ENCODE data around the gene GPD2.
"Not testable (repeated sequence)": the region's sequence is repeated elsewhere in the genome, so short reads cannot be mapped to it uniquely, and the experiment has no call there.

Gene GPD2

DNA sequence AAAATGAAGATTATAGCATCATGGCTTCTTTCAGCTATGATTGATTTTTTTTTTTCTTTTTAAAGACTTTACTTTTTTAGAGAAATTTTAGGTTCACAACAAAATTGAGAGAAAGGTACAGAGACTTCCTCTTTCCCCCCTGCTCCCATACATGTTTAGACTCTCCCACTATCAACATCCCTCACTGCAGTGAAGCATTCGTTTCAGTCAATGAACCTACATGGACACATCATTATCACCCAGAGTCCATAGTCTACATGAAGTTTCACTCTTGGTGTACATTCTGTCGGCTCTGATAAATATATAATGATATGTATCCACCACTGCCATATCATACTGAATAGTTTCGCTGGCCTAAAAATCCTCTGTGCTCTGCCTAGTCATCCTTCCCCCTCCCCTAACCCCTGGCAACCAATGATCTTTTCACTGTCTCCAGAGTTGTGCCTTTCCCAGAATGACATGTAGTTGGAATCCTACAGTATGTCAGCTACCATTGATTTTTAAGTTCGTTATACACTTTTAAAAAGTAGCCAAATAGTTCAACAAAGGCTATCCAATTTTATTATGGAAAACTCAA is 86.8 kb downstream of the GPD2 start:
- in situ Hi-C loops (cut with HindIII; ENCODE audit: low sequenced_read_pairs): no loop called here

DNA sequence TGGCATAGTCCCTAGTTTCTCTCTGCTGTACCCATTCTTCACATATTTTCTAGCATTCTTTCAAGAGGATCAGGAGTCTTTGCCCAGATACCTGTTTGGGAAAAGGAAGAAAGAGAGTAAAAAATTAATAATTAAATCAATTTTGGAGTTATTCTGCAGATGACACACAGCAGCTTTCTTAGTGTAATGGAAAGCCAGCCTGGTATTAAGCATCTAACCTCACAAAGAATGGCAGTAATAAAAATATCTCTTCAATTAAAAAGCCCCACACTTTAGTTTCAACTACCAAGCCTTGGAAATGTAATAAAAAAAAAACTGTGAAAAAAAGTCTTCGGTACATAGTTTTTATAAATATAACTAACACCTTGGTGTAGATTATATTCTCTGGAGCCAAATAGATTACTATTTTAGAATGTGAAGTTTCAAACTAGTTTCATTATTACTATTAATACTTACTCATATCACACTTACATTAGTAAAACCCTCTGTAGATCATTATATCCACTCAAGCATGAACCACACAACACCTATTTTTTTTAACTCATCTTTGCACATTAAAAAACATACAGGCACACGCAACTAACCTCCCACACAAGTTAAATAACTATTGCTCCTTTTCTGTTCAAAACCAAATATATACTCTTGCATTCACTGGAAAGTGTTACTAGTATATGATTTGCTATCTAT is 90.9 kb downstream of the GPD2 start:
- in situ Hi-C loops (cut with HindIII; ENCODE audit: low sequenced_read_pairs): no loop called here

DNA sequence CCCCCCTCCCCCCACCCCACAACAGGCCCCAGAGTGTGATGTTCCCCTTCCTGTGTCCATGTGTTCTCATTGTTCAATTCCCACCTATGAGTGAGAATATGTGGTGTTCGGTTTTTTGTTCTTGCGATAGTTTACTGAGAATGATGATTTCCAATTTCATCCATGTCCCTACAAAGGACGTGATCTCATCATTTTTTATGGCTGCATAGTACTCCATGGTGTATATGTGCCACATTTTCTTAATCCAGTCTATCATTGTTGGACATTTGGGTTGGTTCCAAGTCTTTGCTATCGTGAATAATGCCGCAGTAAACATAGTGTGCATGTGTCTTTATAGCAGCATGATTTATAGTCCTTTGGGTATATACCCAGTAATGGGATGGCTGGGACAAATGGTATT is 92.4 kb downstream of the GPD2 start:
- in situ Hi-C loops (cut with HindIII; ENCODE audit: low sequenced_read_pairs): not testable (repeated sequence)

DNA sequence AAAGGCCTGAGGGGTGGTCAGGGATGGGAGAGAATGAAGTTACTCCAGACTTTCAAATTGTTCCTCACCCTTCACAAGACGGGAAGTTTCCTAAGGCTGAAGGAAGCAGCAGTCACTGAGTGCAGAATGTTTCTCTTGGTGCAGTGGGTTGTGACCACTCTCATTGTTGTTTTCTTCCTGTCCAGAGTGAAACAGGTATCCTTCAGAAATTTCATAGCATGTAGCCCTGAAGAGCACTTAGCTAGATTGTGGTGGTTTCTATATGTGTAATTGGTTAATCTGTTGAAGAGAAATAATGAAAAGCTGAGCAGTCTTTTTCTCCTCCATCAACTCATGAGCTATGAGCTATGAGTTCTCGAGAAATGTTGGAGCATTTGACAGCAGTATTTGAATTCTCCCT is 96.8 kb downstream of the GPD2 start:
- in situ Hi-C loops (cut with HindIII; ENCODE audit: low sequenced_read_pairs): no loop called here

DNA sequence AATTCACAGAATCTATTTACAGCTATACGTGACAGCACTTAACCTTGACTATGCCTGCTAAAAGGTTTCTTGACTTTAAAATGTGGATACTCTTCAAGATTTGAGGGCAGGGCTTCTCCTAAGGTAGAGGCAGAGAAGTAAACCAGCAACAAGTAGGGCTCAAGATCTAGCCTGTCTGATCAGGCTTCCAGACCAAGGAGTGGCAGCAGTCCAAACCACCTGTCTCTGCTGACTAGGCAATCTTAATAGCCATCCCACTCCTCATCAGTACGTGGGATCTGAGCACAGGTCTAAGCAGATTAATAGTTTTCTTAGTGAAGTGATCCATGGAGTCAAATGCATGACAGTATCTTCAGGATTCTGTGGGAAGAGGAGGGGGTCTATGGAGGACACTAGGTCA is 100.4 kb downstream of the GPD2 start:
- in situ Hi-C loops (cut with HindIII; ENCODE audit: low sequenced_read_pairs): no loop called here

DNA sequence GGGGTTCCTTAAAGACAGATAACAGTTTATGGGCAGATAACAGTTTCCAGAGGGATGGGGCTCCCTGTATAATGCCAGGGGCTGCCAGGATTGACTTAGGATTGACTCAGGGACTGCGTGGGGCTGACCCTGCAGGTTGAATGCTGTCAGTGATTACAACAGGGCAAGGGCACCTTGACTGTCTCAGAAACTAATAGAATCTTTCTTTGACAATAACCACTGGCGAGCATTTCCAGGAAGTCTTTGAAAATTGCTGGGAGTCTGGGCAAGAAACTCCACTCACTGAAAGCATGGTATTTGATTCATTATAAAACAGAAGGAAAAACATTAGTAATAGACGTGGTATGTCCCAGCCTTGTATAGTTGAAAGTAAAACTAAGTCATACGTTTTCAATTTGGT is 101.0 kb downstream of the GPD2 start:
- in situ Hi-C loops (cut with HindIII; ENCODE audit: low sequenced_read_pairs): no loop called here

DNA sequence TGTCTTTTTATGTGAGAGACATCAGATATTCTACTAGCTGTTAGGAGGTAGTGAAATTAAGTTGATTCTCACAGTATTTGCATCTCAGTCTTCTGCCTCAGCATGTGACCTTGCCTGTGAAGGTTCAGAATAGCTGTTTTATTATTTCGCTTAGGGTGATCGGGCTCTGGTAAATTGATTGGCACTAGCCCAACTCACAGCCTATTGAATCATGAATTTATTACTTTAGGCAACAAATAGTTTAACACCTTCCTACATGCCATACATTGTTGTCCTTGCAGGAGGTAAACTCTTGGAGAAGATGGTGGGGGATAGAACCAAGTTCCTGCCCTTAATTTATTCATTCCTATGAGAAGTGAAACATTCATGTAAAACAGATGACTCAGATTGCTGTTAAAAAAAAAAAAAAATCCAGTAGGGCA is 101.9 kb downstream of the GPD2 start:
- in situ Hi-C loops (cut with HindIII; ENCODE audit: low sequenced_read_pairs): no loop called here

DNA sequence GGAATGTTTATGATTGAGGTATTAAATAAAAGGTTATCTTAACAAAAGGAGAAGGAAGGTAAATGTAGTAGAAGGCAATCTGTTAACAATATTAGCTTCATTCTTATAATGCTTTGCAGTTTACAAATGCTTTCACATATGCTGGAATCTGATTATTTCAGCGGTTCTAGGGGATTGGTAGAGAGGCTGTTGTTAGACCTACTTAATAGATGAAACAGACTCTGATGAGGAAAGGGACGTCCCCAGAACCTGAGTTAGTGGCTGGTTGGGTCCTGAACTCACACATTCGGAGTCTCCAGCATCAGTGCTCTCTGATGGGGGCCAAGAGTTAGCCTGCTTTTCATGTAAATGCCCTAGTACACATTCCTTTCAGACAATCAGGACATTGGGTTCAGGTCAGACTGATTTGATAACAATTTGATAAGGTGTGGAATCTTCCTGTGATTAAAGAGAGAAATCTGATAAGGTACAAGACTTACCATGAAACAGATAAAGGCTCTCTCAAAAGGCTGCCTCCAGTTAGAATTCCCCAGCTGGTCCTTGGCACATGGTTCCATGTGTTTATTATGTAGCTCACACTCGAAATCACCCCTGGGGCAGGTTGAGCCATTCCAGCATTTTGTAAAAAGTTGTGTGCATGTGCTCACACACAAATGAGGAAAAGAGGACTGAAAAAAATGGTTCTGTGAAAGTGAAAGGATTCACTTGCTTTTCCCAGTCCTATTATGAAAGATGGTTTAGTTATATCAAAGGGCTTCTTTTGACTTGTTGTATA is 103.1 kb downstream of the GPD2 start:
- in situ Hi-C loops (cut with HindIII; ENCODE audit: low sequenced_read_pairs): no loop called here

DNA sequence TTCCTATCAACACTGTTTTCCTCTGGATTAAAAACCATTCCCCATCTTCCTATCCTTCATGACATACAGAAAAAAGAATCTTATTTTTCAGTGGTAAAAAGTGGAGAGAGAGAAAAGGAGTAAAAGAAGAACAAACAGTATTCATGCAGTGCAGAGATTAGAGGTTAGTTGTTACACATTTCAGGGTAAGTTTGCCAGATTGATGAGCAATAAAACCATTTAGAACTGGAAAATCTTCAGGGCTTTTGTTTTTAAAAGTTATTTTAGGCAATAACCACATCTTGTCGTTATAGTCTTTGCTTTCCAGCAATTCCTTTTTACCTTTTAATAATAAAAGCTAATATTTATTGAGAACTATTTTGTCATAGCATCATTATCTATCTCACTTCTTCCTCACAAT is 104.5 kb downstream of the GPD2 start:
- in situ Hi-C loops (cut with HindIII; ENCODE audit: low sequenced_read_pairs): loop anchor here (5.0 kb wide), 1 partner anchor 83 kb away; no protein-coding TSS in a partner anchor

DNA sequence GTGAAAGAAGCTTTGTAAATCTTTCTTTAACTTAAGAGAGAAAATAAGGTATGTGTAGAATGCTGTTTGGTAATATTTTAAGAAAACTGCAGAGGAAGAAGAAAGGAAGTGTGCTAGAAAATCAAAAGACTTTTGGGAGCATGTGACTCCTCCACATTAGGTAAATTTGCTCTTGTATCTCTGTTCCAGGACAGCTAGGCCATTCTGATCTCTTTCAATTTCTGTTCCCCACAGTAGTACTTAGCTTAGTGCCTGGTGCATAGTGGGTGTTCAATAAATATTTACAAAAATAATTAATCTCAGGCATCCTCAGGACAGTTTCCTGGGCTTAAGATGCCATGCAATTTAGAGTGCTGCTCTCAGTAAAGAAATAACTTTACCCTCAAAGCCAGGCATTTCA is 105.0 kb downstream of the GPD2 start:
- in situ Hi-C loops (cut with HindIII; ENCODE audit: low sequenced_read_pairs): loop anchor here (5.0 kb wide), 1 partner anchor 84 kb away; no protein-coding TSS in a partner anchor

DNA sequence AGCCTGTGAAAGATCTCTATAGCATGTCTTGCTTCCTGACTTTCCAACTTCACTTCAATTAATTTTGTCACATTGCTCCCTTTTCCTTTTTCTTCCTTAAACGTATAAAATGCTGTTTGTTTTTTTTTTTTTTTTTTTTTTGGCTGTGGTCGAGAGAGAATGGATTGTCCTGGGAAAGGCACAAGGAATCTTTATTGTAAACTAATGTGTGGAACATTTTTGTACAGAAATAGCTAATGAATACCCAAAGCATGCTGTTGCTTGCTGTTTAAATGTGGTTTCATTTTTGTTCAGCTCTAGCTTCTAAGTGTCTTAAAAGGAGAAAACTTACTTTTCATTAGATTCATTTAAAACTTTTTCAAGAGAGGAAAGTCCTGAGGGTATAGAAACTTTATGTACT is 105.5 kb downstream of the GPD2 start:
- in situ Hi-C loops (cut with HindIII; ENCODE audit: low sequenced_read_pairs): loop anchor here (5.0 kb wide), 1 partner anchor 84 kb away; no protein-coding TSS in a partner anchor

DNA sequence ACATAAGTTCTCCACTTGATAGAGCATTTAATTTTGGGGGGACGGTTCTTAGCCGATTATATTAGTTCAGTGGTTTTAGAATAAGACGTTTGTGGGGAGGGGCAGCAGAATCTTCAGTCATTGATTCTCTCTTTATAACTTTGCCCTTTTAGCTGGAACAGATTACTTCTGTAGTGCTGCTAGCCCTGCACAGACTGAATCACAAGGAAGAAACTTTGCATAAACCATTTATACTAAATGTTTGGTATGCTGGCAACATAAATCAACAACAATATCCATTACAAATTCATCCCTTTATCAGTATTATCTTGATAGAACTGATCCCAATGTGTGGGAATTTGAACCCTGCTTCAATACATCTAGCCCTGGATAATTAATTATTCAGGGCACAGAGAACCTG is 112.2 kb downstream of the GPD2 start:
- in situ Hi-C loops (cut with HindIII; ENCODE audit: low sequenced_read_pairs): no loop called here

DNA sequence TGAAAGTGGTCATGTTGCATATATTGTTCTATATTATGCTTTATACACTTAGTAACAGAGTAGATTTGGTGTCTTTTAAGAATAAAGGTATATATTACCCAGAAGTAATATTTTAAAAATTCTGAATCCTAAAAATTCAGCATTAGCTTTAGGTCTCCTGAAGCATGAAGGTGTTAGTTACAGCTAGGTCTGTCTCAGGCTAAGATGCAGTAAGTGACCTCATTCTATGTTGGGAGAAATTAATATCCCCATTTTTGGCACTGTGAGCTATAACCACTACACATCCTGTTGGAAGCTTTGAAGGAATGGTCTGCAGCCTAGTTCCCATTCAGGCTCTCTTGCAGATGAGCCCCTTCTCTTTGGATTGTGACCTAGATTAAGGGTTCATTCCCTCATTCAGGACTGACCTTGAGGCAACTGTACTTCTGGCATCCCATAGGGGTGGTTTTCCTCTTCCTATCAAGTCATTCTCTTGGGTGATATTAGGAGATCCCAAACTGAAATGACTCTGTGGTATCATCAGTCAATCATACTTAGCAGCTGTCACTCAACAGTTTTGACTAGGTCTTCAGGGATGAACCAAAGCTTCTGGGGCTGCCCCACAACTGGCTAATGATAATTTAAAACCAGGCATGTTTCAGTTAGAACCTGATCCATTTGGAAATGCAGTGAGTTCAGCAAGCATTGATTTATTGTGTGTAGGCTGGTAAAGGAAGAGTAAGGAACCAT is 117.7 kb downstream of the GPD2 start:
- in situ Hi-C loops (cut with HindIII; ENCODE audit: low sequenced_read_pairs): no loop called here

DNA sequence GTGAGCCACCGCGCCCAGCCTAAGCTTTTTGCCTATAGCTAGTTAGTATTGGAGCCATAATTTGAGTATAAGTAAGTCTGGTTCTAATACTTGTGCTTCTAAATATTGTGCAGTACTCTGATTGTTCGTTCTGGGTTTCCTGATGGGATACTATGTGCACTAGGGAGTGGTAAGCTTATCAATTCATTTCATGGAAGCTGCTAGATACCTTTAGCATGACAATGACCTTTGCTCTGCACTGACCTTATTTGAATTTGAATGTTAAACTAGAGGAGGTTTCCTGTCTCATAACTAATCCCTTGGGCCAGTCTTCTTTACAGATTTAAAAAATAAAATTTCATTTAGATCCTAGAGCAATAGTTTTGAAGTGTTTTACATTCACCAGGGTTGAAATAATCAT is 125.1 kb downstream of the GPD2 start:
- in situ Hi-C loops (cut with HindIII; ENCODE audit: low sequenced_read_pairs): no loop called here

DNA sequence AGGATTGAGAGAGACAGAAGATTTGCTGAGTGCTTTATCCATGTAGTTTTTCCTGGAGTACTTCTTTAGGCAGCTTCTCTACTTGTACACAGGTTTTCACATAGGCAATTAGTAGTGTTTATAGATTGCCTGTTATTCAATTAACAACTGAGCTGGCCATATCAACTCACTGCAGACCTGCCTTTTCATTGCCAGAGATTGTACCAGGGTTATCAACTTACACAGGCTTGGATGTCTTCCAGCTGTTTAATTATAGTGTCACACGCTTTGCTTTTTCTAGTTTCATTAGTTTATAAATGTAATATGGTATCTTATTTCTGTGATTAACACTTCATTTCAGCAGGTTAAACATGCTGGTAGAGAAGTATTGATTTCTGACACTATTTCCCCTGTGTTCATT is 125.9 kb downstream of the GPD2 start:
- in situ Hi-C loops (cut with HindIII; ENCODE audit: low sequenced_read_pairs): no loop called here

DNA sequence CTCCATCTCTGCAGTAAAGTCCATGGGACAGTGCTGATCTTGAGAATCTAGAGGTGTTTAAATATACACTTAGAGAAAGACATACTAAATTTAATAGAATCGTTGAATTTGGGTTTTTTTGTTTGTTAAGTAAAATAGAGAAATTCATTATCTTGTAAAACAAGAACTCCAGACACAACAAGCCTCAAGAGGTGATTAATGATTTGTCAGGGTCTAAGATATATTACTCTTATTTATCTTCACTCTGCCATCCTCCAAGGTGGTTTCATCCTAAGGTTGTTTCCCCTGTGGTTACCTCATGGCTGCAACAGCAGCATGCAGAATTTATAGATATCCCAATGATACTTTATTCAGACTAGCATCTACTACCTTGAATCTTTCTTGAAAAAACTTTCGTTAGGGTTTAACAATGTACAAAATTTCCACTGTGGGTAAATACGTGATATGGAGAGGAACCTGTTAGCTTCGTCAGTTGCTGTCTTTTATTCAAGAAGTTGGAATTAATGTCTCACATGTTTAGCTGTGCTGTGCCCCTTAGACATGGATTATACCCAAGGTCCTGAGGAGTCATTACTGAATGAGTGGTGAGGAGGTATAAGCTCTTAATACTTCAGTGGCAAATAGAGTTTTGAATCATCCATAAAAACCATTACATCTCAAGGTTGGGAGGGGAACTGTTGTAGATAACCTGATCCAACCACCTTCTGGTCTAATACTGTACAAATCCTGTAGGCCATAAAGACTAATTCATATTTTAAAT is 128.0 kb downstream of the GPD2 start:
- in situ Hi-C loops (cut with HindIII; ENCODE audit: low sequenced_read_pairs): no loop called here

DNA sequence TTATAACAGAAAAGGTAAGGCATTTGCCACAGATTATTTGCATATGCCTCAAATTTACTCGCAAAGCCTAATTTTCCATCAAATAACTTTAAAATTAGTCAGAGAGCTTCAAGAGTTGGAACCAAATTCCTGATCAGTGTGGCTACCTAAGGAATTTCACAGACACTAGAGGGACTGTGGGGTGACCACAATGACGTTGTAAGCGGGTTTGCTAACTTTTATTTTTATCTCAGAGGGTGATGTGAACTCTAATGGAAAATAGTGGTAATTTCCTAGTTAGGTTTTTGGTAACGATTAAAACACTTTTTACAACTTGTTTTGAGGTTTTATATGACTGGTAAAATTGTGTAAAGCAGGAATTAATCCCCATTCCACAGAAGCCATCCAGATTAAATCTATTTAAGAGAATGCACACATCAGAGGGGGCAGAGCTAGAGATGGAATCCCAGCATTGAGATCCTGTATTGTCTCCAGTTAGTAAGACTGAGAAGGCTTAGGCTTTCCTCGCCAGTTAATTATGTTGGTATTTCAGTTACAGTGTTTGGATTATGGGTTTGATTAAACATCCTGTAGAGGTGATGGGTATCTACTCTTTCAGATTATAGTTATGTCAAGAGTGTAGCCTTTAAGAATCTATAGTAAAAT is 129.0 kb downstream of the GPD2 start:
- in situ Hi-C loops (cut with HindIII; ENCODE audit: low sequenced_read_pairs): no loop called here

DNA sequence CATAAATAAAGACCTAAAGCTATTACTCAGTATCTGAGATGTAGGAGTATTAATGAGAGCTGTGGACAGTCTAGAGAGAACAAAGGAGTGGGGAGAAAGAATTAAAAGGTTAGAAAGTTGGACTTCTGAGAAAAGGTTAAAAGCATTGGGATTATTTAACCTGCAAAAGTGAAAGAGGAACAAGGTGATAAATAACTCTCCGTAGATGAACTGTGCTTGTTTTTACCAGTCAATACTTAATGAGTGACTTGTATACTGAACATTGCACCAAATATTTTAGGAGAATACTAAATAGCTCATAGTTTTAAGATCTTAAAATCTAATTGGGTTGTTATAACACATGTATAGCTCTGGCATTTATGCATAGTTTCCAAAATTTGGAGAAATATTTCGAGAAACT is 137.5 kb downstream of the GPD2 start:
- in situ Hi-C loops (cut with HindIII; ENCODE audit: low sequenced_read_pairs): no loop called here

DNA sequence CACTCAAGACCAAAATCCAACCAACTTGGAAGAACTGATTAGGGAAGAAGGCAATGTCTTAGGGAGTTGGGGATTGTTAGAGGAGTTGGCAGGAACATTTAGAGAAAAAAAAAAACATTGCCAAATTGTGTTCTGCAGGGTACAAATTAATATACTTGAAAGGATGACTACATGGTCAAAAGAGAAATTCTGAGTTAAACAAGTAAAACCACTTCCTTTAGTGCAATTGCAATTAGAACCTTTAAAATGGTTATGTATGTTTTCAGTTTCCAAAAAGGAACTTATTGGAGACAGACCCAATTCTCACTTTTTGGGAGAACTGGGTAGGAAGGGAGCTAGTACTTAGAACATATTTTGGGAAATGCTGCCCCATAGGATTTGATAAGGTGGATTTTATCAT is 137.9 kb downstream of the GPD2 start:
- in situ Hi-C loops (cut with HindIII; ENCODE audit: low sequenced_read_pairs): no loop called here

DNA sequence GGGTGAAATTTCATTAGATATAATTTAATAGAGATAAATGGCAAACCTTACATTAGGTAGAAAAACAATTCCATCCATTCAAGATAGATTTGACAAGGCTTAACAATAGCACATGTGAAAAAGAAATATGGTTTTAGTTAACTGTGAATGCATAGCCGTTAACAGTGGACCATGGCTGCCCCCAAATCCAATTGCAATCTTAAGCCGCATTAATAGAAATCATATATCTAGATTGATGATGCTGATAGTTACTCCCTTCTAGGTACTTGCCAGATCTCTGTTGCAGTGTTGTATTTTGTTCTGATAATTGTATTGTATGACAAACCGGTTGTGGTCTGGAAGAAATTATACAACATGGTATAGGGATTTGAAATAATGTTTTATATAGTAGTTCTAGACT is 139.8 kb downstream of the GPD2 start:
- in situ Hi-C loops (cut with HindIII; ENCODE audit: low sequenced_read_pairs): no loop called here

Data from endothelial cell of hepatic sinusoid (primary cell).